ENCODE data around the gene VPS26A. TPM values are rescaled to one million over a fixed set of nuclear protein-coding genes. Genes with fewer than 3 reads are reported as not detected.
A peak's percentile ranks its signal among the peaks of the same experiment; 100 is the strongest.
"Not testable (repeated sequence)": the region's sequence is repeated elsewhere in the genome, so short reads cannot be mapped to it uniquely, and the experiment has no call there.

The VPS26A gene
- total RNA-seq, 2 experiments from 2014 or later: 44.6 to 51.4 TPM

DNA sequence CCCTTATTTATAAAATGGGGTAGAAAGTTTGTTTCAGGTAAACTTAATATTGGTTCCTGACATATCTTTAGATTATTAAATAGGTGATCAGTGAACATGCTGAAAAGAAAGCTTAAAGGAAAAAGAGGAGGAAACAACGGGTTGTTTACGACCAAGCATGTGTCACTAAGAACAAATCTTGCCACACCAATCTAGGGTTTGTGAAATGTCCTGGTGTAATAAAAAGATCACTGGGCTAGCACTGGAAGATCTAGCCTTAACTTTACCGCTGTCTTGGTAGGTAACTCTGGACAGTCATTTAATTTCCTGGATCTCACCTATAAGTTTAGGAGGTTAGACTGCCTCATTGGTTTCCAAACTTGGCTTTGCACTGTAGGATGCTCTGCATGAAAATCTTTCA is 19.0 kb downstream of the VPS26A start:
- no peak for DNase-seq
- Mint-ChIP-seq H3K4me3 (no peak overlapping the region), H3K4me1 (ENCODE audit: low read depth) (peaks cover 21% of the 10 kb centered on the region), H3K27me3 (no peaks in the 10 kb centered on the region), H3K9me3 (no peaks in the 10 kb centered on the region), H3K27ac (no peak overlapping the region), H3K36me3 (no peaks in the 10 kb centered on the region)
- intact Hi-C loops (cut with micrococcal nuclease): no loop called here
- POLR2A ChIA-PET: no interaction called here
- CTCF ChIA-PET: no interaction called here

DNA sequence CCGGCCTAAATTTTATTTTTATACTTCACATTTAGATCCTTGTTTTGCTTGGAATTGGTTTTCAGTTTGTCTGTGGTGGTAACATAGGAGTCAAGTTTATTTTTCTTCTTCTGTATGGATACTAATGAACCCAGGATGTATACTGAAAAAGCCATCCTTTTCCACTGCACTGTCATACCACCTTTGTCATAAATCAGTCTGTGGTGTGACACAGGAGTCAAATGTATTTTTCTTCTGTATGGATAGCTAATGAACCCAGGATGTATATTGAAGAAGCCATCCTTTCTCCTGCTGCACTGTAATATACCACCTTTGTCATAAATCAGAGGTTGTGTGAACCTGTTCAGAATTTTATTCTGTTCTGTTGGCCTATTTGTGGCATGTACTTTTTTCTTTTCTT is 21.4 kb downstream of the VPS26A start:
- H3K27ac Mint-ChIP-seq: no peak overlapping the region
- ChIA-PET POLR2A (no interaction called here), CTCF (no interaction called here)
- H3K4me3 Mint-ChIP-seq: no peak overlapping the region
- H3K36me3 Mint-ChIP-seq: no peaks in the 10 kb centered on the region
- H3K4me1 Mint-ChIP-seq (ENCODE audit: low read depth): peaks cover 21% of the 10 kb centered on the region
- no peak for DNase-seq
- no peaks in the 10 kb centered on the region for H3K9me3 Mint-ChIP-seq
- no peaks in the 10 kb centered on the region for H3K27me3 Mint-ChIP-seq
- intact Hi-C loops (cut with micrococcal nuclease): no loop called here

DNA sequence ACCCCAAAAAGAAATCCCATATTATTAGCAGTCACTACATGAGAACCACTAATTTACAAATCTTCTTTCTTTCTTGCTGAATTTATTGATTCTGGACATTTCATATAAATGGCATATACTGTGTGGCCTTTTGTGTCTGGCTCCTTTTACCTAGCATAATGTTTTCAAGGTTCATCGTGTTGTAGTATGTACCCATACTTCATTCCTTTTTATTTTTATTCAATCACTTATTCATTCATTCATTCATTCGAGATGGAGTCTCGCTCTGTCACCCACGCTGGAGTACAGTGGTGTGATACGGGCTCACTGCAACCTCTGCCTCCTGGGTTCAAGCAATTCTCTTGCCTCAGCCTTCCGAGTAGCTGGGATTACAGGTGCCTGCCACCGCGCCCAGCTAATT is 21.9 kb downstream of the VPS26A start:
- Mint-ChIP-seq H3K36me3 (no peaks in the 10 kb centered on the region), H3K27ac (no peak overlapping the region), H3K9me3 (no peaks in the 10 kb centered on the region), H3K4me1 (ENCODE audit: low read depth) (peaks cover 21% of the 10 kb centered on the region), H3K4me3 (no peak overlapping the region), H3K27me3 (no peaks in the 10 kb centered on the region)
- CTCF ChIA-PET: no interaction called here
- no peak for DNase-seq
- POLR2A ChIA-PET: no interaction called here
- intact Hi-C loops (cut with micrococcal nuclease): no loop called here

DNA sequence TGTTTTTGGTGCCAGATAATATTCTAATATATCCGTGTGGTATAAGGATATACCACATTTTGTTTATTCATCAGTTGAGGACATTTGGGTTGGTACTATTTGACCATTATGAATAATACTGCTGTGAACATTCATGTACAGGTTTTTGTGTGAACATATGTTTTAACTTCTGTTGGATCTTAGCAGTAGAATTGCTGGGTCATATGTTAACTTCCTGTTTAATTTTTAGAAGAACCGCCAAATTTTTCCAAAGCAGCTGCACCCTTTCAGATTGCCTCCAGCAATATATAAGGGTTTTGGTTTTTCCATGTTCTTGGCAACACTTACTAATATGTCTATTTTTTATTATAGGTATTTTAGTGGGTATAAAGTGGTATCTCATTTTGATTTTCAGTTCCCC is 22.8 kb downstream of the VPS26A start:
- DNase-seq: no peak
- Mint-ChIP-seq H3K36me3 (no peaks in the 10 kb centered on the region), H3K4me1 (ENCODE audit: low read depth) (peaks cover 21% of the 10 kb centered on the region), H3K4me3 (no peak overlapping the region), H3K27ac (no peak overlapping the region), H3K9me3 (no peaks in the 10 kb centered on the region), H3K27me3 (no peaks in the 10 kb centered on the region)
- ChIA-PET POLR2A (no interaction called here), CTCF (no interaction called here)
- intact Hi-C loops (cut with micrococcal nuclease): no loop called here

DNA sequence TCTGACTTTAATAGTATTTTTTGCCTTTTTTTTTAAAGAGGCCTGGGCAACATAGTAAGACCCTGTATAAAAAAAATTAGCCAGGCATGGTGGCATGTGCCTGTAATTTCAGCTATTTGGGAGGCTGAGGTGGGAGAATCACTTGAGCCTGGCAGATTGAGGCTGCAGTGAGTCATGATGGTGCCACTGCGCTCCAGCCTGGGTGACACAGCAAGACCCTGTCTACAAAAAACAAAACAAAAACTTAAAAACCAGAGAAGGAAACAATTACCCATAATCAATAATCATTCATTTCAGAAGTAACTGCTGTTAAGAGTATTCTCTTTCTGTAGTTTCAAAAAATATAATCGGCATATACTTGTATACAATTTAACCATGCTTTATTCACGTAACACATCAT is 28.0 kb downstream of the VPS26A start:
- DNase-seq: peak; percentile 33
- intact Hi-C loops (cut with micrococcal nuclease): no loop called here
- H3K27me3 Mint-ChIP-seq: no peaks in the 10 kb centered on the region
- ChIA-PET POLR2A (no interaction called here), CTCF (interaction anchor here (0.7 kb wide), 1 partner anchor 91 kb away, joined by 3 read pairs; no protein-coding TSS in a partner anchor)
- no peaks in the 10 kb centered on the region for H3K36me3 Mint-ChIP-seq
- H3K4me1 Mint-ChIP-seq (ENCODE audit: low read depth): peaks cover 13% of the 10 kb centered on the region
- H3K27ac Mint-ChIP-seq: no peak overlapping the region
- no peak overlapping the region for H3K4me3 Mint-ChIP-seq
- H3K9me3 Mint-ChIP-seq: no peaks in the 10 kb centered on the region

DNA sequence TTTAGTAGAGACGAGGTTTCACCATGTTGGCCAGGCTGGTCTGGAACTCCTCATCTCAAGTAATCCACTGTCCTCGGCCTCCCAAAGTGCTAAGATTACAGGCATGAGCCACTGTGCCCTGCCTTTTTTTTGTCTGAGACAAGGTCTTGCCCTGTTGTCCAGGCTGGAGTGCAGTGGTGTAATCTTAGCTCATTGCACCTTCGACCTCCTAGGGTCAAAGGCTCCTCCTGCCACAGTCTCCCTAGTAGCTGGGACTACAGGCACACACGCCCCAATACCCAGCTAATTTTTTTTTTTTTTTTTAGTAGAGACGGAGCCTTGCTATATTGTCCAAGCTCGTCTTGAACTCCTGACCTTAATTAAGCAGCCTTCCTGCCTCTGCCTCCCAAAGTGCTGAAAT is 29.2 kb downstream of the VPS26A start:
- DNase-seq: no peak
- no peaks in the 10 kb centered on the region for H3K9me3 Mint-ChIP-seq
- H3K36me3 Mint-ChIP-seq: peaks cover 1% of the 10 kb centered on the region
- H3K4me1 Mint-ChIP-seq (ENCODE audit: low read depth): peaks cover 7% of the 10 kb centered on the region
- ChIA-PET CTCF (interaction anchor here (0.7 kb wide), 1 partner anchor 13 kb away, joined by 3 read pairs; no protein-coding TSS in a partner anchor), POLR2A (no interaction called here)
- H3K4me3 Mint-ChIP-seq: no peak overlapping the region
- no peaks in the 10 kb centered on the region for H3K27me3 Mint-ChIP-seq
- no peak overlapping the region for H3K27ac Mint-ChIP-seq
- intact Hi-C loops (cut with micrococcal nuclease): no loop called here

DNA sequence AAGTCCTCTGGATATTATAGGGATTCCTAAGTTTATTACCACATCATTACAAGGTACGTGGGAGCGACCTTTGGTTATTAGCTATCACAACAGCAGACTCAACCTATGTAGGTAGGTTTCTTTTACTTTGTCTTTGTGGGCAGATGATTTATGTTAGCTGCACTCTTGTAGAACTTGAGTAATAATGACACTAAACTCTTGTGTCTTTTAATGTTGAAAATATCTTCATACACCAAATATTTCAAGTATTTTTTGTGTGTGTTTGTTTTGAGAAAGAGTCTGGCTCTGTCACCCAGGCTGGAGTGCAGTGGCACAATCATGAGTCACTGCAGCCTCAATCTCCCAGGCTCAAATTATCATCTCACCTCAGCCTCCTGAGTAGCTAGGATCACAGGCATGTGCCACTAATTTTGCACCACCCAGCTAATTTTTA is 36.8 kb downstream of the VPS26A start:
- Mint-ChIP-seq H3K27me3 (no peaks in the 10 kb centered on the region), H3K4me1 (ENCODE audit: low read depth) (no peaks in the 10 kb centered on the region), H3K9me3 (no peaks in the 10 kb centered on the region), H3K4me3 (no peak overlapping the region), H3K27ac (no peak overlapping the region), H3K36me3 (peaks cover 10% of the 10 kb centered on the region)
- ChIA-PET CTCF (no interaction called here), POLR2A (interaction anchor here (0.6 kb wide), 1 partner anchor 173 kb away, joined by 3 read pairs; no protein-coding TSS in a partner anchor)
- intact Hi-C loops (cut with micrococcal nuclease): no loop called here
- no peak for DNase-seq

DNA sequence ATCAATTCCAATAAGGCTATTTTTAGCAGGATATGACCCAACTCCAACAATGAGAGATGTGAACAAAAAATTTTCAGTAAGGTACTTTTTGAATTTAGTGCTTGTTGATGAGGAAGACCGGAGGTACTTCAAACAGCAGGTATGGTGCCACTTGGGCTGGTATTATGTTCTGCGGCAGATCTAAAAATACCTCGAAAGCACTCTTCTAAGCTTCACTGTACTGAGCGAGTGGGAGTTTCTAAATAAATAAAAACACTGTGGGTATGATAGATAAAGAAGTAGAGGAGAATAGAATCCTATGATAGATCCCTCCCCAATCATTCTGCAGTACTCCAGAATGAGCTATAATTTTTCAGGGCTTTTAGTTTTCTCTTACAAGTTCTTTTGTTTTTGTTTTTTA is 44.5 kb downstream of the VPS26A start:
- Mint-ChIP-seq H3K27ac (no peak overlapping the region), H3K4me3 (no peak overlapping the region), H3K27me3 (no peaks in the 10 kb centered on the region), H3K9me3 (no peaks in the 10 kb centered on the region), H3K36me3 (peaks cover 8% of the 10 kb centered on the region), H3K4me1 (ENCODE audit: low read depth) (peaks cover 2% of the 10 kb centered on the region)
- no peak for DNase-seq
- intact Hi-C loops (cut with micrococcal nuclease): no loop called here
- ChIA-PET CTCF (no interaction called here), POLR2A (interaction anchor here (0.5 kb wide), 1 partner anchor 1264 kb away, joined by 3 read pairs; no protein-coding TSS in a partner anchor)

DNA sequence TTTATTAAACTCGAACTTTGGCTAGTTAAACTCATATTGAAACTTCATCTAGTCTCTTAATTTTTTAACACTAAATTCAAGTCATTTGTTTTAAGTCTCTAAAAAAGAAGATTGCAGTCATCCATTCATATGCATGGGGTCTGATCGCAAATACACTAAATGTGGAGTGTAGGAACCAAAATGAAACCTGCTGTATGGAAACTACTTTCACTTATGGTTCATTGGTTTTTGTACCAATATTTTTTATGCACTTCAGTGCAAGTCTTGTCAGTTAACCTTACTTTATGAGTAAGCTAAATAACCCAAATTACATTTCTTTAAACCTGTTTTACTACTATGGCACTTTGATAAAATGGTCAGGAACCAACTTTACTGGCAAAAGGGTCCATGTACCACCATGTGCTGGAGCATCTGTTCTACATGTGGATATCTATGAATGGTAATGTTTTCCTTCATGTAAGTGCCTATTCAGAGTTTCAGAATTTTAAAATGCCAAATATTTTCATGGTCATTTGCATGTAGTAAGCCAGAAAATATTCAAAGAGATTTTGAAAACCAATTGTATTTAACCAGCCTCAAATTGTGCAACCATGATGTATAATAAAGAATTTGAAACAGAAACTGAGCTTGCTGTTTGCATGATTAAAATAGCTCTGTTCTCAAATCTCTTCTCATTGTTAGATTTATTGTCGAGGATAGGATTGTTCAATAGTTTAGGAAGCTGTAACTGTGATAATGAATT is 48.4 kb downstream of the VPS26A start:
- intact Hi-C loops (cut with micrococcal nuclease): no loop called here
- H3K4me1 Mint-ChIP-seq (ENCODE audit: low read depth): peaks cover 2% of the 10 kb centered on the region
- peaks cover 6% of the 10 kb centered on the region for H3K36me3 Mint-ChIP-seq
- no peak overlapping the region for H3K27ac Mint-ChIP-seq
- no peaks in the 10 kb centered on the region for H3K27me3 Mint-ChIP-seq
- CTCF ChIA-PET: interaction anchor here (1.0 kb wide), 1 partner anchor 220 kb away, joined by 3 read pairs; no protein-coding TSS in a partner anchor
- no peak overlapping the region for H3K4me3 Mint-ChIP-seq
- POLR2A ChIA-PET: no interaction called here
- no peak for DNase-seq
- no peaks in the 10 kb centered on the region for H3K9me3 Mint-ChIP-seq

DNA sequence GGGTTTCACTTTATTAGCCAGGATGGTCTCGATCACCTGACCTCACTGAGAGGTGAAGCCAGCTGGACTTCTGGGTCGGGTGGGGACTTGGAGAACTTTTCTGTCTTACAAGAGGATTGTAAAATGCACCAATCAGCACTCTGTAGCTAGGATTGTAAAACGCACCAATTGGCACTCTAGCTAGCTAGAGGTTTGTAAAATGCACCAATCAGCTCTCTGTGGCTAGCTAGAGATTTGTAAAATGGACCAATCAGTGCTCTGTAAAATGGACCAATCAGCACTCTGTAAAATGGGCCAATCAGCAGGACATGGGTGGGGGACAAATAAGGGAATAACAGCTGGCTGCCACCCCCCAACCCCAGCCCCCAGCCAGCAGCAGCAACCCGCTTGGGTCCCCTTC is 51.3 kb downstream of the VPS26A start:
- H3K27me3 Mint-ChIP-seq; POLR2A ChIA-PET; CTCF ChIA-PET; intact Hi-C loops (cut with micrococcal nuclease); H3K27ac Mint-ChIP-seq; H3K9me3 Mint-ChIP-seq; H3K36me3 Mint-ChIP-seq; H3K4me3 Mint-ChIP-seq; DNase-seq: not testable (repeated sequence)
- H3K4me1 Mint-ChIP-seq (ENCODE audit: low read depth): peaks cover 16% of the 10 kb centered on the region

DNA sequence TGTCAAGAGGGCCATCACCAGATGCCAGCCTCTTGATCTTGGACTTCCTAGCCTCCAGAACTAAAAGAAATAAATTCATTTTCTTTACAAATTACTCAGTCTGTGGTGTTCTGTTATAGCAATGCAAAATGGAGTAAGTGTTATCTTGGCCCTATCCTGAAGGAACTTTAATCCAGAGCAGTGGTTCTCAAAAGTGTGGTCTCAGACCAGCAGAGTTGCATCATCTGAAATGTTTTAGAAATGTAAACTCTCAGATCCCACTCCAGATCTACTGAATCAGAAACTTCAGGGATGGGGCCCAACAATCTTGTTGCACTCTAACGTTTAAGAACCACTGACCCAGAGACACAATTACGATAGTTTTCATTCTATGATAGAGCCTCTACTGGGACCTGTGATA is 52.8 kb downstream of the VPS26A start:
- no peak overlapping the region for H3K27ac Mint-ChIP-seq
- peaks cover 28% of the 10 kb centered on the region for H3K4me1 Mint-ChIP-seq (ENCODE audit: low read depth)
- no peak overlapping the region for H3K4me3 Mint-ChIP-seq
- CTCF ChIA-PET: no interaction called here
- POLR2A ChIA-PET: no interaction called here
- DNase-seq: no peak
- intact Hi-C loops (cut with micrococcal nuclease): no loop called here
- no peaks in the 10 kb centered on the region for H3K9me3 Mint-ChIP-seq
- H3K27me3 Mint-ChIP-seq: no peaks in the 10 kb centered on the region
- peaks cover 2% of the 10 kb centered on the region for H3K36me3 Mint-ChIP-seq

DNA sequence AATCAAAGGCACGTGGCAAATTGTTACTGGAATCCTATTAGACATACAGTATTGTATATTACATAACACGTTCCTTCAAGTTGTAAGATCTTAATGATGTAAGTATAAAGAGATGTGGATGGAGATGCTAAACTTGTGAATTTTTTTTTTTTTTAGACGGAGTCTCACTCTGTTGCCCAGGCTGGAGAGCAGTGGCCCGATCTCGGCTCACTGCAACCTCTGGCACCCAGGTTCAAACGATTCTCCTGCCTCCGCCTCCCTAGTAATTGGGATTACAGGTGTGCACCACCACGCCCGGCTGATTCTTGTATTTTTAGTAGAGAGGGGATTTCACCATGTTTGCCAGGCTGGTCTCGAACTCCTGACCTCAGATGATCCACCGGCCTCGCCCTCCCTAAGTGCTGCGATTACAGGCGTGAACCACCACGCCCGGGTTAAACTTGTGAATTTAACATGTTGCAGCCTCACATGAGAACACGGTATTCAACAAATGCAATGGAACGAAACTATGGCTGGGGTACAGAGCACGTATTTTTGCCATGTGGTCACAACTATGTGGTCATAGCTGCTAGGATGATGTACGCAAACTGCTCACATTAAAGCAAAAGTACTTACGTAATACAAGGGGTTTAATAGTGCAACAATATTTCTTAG is 55.2 kb downstream of the VPS26A start:
- CTCF ChIA-PET: interaction anchor here (0.8 to 1.6 kb wide), 2 partner anchors 175 to 213 kb away, joined by 4 to 6 read pairs; no protein-coding TSS in a partner anchor
- peaks cover 4% of the 10 kb centered on the region for H3K36me3 Mint-ChIP-seq
- H3K4me1 Mint-ChIP-seq (ENCODE audit: low read depth): peaks cover 39% of the 10 kb centered on the region
- H3K27me3 Mint-ChIP-seq: no peaks in the 10 kb centered on the region
- H3K27ac Mint-ChIP-seq: peak overlapping the region; percentile 100
- H3K4me3 Mint-ChIP-seq: peak overlapping the region; percentile 87
- peak; percentile 36 for DNase-seq
- intact Hi-C loops (cut with micrococcal nuclease): loop anchor here (1.0 kb wide), 4 partner anchors 43 to 222 kb away; no protein-coding TSS in a partner anchor
- POLR2A ChIA-PET: interaction anchor here (0.5 to 1.3 kb wide), 7 partner anchors 23 to 214 kb away, joined by 3 to 5 read pairs (median 4); partner anchors contain the start of gene SRGN
- no peaks in the 10 kb centered on the region for H3K9me3 Mint-ChIP-seq
